Chondrocyte (in vitro differentiated cells): Measurements from ENCODE around the gene DEAF1. TPM values are rescaled to one million over a fixed set of nuclear protein-coding genes. Genes with fewer than 3 reads are reported as not detected.

Experiments
- DNase-seq: peaks from one replicate; pipeline ENCODE4 v3.0.0; 2021; ENCODE audit warnings: mixed read lengths, low spot score
- H3K27ac Mint-ChIP-seq: one replicate; pipeline ENCODE4 v1.8.0; 2021; ENCODE audit warnings: mild to moderate bottlenecking, moderate library complexity, mixed read lengths; ENCODE audit not compliant: unreplicated experiment
- H3K27me3 Mint-ChIP-seq: 2 replicates; pipeline ENCODE4 v1.8.0; 2021; ENCODE audit warnings: low read depth, mixed read lengths
- H3K36me3 Mint-ChIP-seq: 2 replicates; pipeline ENCODE4 v1.8.0; 2021; ENCODE audit warnings: low read depth, mixed read lengths
- H3K4me1 Mint-ChIP-seq: 2 replicates; pipeline ENCODE4 v1.8.0; 2021; ENCODE audit warnings: low read depth, mild to moderate bottlenecking, mixed read lengths
- H3K4me3 Mint-ChIP-seq: one replicate; pipeline ENCODE4 v1.8.0; 2021; ENCODE audit warnings: mild to moderate bottlenecking, moderate library complexity, mixed read lengths; ENCODE audit not compliant: unreplicated experiment
- H3K9me3 Mint-ChIP-seq: 2 replicates; pipeline ENCODE4 v1.8.0; 2021; ENCODE audit warnings: low read depth, mixed read lengths
- total RNA-seq: library from RNA; stranded (reverse); gene quantifications from 3 replicates; pipeline ENCODE4 v1.2.1, GENCODE V29; 2021
- TF ChIP-seq, protein P1 (sequence below): fragments of 200-600 bp; sonication (generic); IDR thresholded peaks from 2 replicates; pipeline ENCODE4 v1.5.0; 2021; ENCODE audit warnings: antibody characterized with exemption, mild to moderate bottlenecking, moderate library complexity

Gene DEAF1
- total RNA-seq, 1 donor from 2014 or later: 67.6 TPM

- H3K36me3 Mint-ChIP-seq: peaks cover 35% of the 10 kb centered on the region
- no peaks in the 10 kb centered on the region for H3K9me3 Mint-ChIP-seq
- no peaks in the 10 kb centered on the region for H3K4me1 Mint-ChIP-seq
- no peak overlapping the region for H3K27ac Mint-ChIP-seq
- no peaks in the 10 kb centered on the region for H3K27me3 Mint-ChIP-seq
- DNase-seq: no peak
- no peak overlapping the region for H3K4me3 Mint-ChIP-seq
- TF ChIP-seq, protein P1, sequence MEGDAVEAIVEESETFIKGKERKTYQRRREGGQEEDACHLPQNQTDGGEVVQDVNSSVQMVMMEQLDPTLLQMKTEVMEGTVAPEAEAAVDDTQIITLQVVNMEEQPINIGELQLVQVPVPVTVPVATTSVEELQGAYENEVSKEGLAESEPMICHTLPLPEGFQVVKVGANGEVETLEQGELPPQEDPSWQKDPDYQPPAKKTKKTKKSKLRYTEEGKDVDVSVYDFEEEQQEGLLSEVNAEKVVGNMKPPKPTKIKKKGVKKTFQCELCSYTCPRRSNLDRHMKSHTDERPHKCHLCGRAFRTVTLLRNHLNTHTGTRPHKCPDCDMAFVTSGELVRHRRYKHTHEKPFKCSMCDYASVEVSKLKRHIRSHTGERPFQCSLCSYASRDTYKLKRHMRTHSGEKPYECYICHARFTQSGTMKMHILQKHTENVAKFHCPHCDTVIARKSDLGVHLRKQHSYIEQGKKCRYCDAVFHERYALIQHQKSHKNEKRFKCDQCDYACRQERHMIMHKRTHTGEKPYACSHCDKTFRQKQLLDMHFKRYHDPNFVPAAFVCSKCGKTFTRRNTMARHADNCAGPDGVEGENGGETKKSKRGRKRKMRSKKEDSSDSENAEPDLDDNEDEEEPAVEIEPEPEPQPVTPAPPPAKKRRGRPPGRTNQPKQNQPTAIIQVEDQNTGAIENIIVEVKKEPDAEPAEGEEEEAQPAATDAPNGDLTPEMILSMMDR: peak; percentile 27
These were observed 97.8 kb downstream of the DEAF1 start for GRCh38 chr11:597166-597725.

DNA sequence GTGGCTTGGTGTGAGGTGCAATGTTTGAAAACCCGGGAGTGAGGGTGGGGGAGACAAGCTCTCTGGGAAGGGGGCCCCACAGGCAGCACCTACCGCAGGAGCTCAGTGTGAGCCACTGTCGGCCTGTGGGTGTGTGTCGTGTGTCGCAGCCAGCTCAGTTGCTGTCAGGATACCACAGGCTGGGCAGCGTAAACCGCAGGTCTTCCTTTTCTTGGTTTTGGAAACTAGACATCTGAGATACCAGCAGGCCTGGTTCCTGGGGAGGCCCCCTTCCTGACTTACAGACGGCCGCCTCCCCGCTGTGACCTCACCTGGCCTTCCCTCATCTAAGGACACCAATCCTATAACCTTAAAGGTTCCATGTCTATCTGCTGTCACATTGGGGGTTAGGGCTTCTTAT, 98.6 kb downstream of the DEAF1 start:
- Mint-ChIP-seq H3K4me3 (no peak overlapping the region), H3K4me1 (no peaks in the 10 kb centered on the region), H3K36me3 (peaks cover 31% of the 10 kb centered on the region), H3K27ac (no peak overlapping the region), H3K9me3 (no peaks in the 10 kb centered on the region), H3K27me3 (no peaks in the 10 kb centered on the region)
- TF ChIP-seq, protein P1: no peak
- DNase-seq: no peak

GRCh38 chr11:595400-595799, 99.6 kb downstream of the DEAF1 start:
- Mint-ChIP-seq H3K4me1 (no peaks in the 10 kb centered on the region), H3K4me3 (no peak overlapping the region), H3K9me3 (no peaks in the 10 kb centered on the region), H3K27ac (no peak overlapping the region), H3K27me3 (no peaks in the 10 kb centered on the region), H3K36me3 (peaks cover 31% of the 10 kb centered on the region)
- no peak for DNase-seq
- TF ChIP-seq, protein P1: no peak

Other genes with a start within 250 kb of the DEAF1 start
- gene PTDSS2, start 244.9 kb downstream of the DEAF1 start, total RNA-seq: 30.0 to 32.5 TPM (median 32.0 TPM) in 3 replicates
- 146 to 166 TPM (median 161 TPM) in 3 replicates for gene RNH1, start 188.0 kb downstream of the DEAF1 start, total RNA-seq
- gene HRAS, start 159.6 kb downstream of the DEAF1 start, total RNA-seq: 65.1 to 77.7 TPM (median 68.0 TPM) in 3 replicates
- 2.6 to 2.9 TPM (median 2.7 TPM) in 3 replicates for gene LRRC56, start 157.7 kb downstream of the DEAF1 start, total RNA-seq
- 3.8 to 6.1 TPM (median 5.5 TPM) in 3 replicates for gene LMNTD2, start 134.5 kb downstream of the DEAF1 start, total RNA-seq
- 20.0 to 31.3 TPM (median 28.7 TPM) in 3 replicates for gene RASSF7, start 134.3 kb downstream of the DEAF1 start, total RNA-seq
- gene PHRF1, start 118.8 kb downstream of the DEAF1 start, total RNA-seq: 24.6 to 34.1 TPM (median 25.9 TPM) in 3 replicates
- 6.5 to 11.4 TPM (median 7.7 TPM) in 3 replicates for gene IRF7, start 79.3 kb downstream of the DEAF1 start, total RNA-seq
- gene CDHR5, start 70.3 kb downstream of the DEAF1 start, total RNA-seq: not detected in 3 replicates
- 0.72 TPM in 1 of 3 replicates, not detected in the others for gene SCT, start 68.0 kb downstream of the DEAF1 start, total RNA-seq
- gene DRD4, start 58.0 kb downstream of the DEAF1 start, total RNA-seq: 0.55 to 1.7 TPM (median 1.00 TPM) in 3 replicates
- 16.9 to 31.3 TPM (median 20.3 TPM) in 3 replicates for gene TMEM80, start 594 bp upstream of the DEAF1 start, total RNA-seq
- gene EPS8L2, start 11.0 kb upstream of the DEAF1 start, total RNA-seq: 17.2 to 51.6 TPM (median 45.7 TPM) in 3 replicates
- 128 to 227 TPM (median 151 TPM) in 3 replicates for gene TALDO1, start 52.2 kb upstream of the DEAF1 start, total RNA-seq
- 47.2 to 55.0 TPM (median 52.3 TPM) in 3 replicates for gene GATD1, start 82.3 kb upstream of the DEAF1 start, total RNA-seq
- gene CEND1, start 94.9 kb upstream of the DEAF1 start, total RNA-seq: 0.20 to 0.67 TPM (median 0.41 TPM) in 3 replicates
- gene SLC25A22, start 103.1 kb upstream of the DEAF1 start, total RNA-seq: 15.6 to 24.4 TPM (median 16.0 TPM) in 3 replicates
- 12.5 to 14.9 TPM (median 12.8 TPM) in 3 replicates for gene PIDD1, start 110.0 kb upstream of the DEAF1 start, total RNA-seq
- gene RPLP2, start 114.7 kb upstream of the DEAF1 start, total RNA-seq: 1,144 to 1,291 TPM (median 1,171 TPM) in 3 replicates
- 56.0 to 59.1 TPM (median 56.0 TPM) in 3 replicates for gene PNPLA2, start 123.7 kb upstream of the DEAF1 start, total RNA-seq
- 0.57 to 5.0 TPM (median 1.4 TPM) in 3 replicates for gene CRACR2B, start 132.7 kb upstream of the DEAF1 start, total RNA-seq
- gene CD151, start 137.7 kb upstream of the DEAF1 start, total RNA-seq: 460 to 558 TPM (median 549 TPM) in 3 replicates
- 139 to 173 TPM (median 142 TPM) in 3 replicates for gene POLR2L, start 147.3 kb upstream of the DEAF1 start, total RNA-seq
- gene TSPAN4, start 147.6 kb upstream of the DEAF1 start, total RNA-seq: 62.3 to 115 TPM (median 69.2 TPM) in 3 replicates
- gene CHID1, start 215.6 kb upstream of the DEAF1 start, total RNA-seq: 87.6 to 115 TPM (median 90.3 TPM) in 3 replicates
- gene AP2A2, start 230.6 kb upstream of the DEAF1 start, total RNA-seq: 62.0 to 72.0 TPM (median 69.7 TPM) in 3 replicates